GM23338 (cell line): ENCODE measurements around the gene CNN3.

ENCODE experiments used
- EZH2 ChIP-seq: fragments of 200-600 bp; sonication (generic); IDR thresholded peaks from one replicate; pipeline ENCODE4 v1.8.0; 2017; ENCODE audit warnings: antibody characterized with exemption, mild to moderate bottlenecking, low read depth; ENCODE audit not compliant: unreplicated experiment
- EZH2phosphoT487 ChIP-seq: fragments of 200-600 bp; sonication (generic); IDR thresholded peaks from one replicate; pipeline ENCODE4 v1.8.1; 2018; ENCODE audit warnings: antibody characterized with exemption; ENCODE audit not compliant: unreplicated experiment
- POLR2AphosphoS5 ChIP-seq: IDR thresholded peaks from 2 replicates; pipeline ENCODE4 v1.6.1; 2016; ENCODE audit warnings: antibody characterized with exemption, low read depth
- ZNF114 ChIP-seq: fragments of 250-450 bp; sonication (Bioruptor Pico); IDR thresholded peaks from 2 replicates; pipeline ENCODE4 v1.5.0; 2020; ENCODE audit warnings: mild to moderate bottlenecking, moderate library complexity
- TF ChIP-seq, protein P1 (sequence below), 2 experiments: fragments of 200-600 bp in 1 of 2; sonication (generic) in 1 of 2; conservative IDR thresholded peaks; 2 replicates each; pipeline versions ENCODE4 v1.5.1 to v1.6.1; 2016 to 2017; ENCODE audit warnings: antibody characterized with exemption in 2 of 2, low read depth in 2 of 2, mild to moderate bottlenecking in 2 of 2, moderate library complexity in 1 of 2
- TF ChIP-seq, protein P2 (sequence below): IDR thresholded peaks from one replicate; pipeline ENCODE4 v1.6.1; 2018; ENCODE audit warnings: antibody characterized with exemption; ENCODE audit not compliant: unreplicated experiment

DNA sequence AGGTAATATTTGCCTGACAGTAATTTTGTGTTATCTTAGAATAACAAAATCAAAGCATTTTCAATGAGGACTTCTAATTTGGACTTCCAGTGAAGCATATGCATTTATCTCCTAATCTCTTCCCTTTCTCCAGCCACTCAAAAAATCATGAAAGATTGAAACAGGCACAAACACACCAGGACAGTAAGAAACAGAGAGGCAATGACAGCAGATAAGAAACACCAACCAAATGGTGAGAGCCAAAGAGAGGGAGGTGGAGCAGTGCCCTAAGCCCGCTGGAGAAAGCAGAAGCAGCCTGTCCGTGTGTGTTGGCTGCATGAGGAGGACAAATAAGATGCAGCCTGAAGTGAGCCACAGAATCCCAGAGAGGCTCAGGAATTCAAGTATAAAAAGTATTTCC lies 67.7 kb downstream of the CNN3 start:
- TF ChIP-seq POLR2AphosphoS5, result no peak
- TF ChIP-seq, protein P1, sequence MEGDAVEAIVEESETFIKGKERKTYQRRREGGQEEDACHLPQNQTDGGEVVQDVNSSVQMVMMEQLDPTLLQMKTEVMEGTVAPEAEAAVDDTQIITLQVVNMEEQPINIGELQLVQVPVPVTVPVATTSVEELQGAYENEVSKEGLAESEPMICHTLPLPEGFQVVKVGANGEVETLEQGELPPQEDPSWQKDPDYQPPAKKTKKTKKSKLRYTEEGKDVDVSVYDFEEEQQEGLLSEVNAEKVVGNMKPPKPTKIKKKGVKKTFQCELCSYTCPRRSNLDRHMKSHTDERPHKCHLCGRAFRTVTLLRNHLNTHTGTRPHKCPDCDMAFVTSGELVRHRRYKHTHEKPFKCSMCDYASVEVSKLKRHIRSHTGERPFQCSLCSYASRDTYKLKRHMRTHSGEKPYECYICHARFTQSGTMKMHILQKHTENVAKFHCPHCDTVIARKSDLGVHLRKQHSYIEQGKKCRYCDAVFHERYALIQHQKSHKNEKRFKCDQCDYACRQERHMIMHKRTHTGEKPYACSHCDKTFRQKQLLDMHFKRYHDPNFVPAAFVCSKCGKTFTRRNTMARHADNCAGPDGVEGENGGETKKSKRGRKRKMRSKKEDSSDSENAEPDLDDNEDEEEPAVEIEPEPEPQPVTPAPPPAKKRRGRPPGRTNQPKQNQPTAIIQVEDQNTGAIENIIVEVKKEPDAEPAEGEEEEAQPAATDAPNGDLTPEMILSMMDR (conservative IDR thresholded peaks at IDR 0.05; ENCODE audit: low read depth in 2 of 2), result no peak
- TF ChIP-seq, protein P2, sequence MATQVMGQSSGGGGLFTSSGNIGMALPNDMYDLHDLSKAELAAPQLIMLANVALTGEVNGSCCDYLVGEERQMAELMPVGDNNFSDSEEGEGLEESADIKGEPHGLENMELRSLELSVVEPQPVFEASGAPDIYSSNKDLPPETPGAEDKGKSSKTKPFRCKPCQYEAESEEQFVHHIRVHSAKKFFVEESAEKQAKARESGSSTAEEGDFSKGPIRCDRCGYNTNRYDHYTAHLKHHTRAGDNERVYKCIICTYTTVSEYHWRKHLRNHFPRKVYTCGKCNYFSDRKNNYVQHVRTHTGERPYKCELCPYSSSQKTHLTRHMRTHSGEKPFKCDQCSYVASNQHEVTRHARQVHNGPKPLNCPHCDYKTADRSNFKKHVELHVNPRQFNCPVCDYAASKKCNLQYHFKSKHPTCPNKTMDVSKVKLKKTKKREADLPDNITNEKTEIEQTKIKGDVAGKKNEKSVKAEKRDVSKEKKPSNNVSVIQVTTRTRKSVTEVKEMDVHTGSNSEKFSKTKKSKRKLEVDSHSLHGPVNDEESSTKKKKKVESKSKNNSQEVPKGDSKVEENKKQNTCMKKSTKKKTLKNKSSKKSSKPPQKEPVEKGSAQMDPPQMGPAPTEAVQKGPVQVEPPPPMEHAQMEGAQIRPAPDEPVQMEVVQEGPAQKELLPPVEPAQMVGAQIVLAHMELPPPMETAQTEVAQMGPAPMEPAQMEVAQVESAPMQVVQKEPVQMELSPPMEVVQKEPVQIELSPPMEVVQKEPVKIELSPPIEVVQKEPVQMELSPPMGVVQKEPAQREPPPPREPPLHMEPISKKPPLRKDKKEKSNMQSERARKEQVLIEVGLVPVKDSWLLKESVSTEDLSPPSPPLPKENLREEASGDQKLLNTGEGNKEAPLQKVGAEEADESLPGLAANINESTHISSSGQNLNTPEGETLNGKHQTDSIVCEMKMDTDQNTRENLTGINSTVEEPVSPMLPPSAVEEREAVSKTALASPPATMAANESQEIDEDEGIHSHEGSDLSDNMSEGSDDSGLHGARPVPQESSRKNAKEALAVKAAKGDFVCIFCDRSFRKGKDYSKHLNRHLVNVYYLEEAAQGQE, result no peak
- no peak for TF ChIP-seq EZH2phosphoT487
- TF ChIP-seq EZH2, result no peak
- TF ChIP-seq ZNF114 (CRISPR knock-in tag), result no peak
